HCT116 (cell line): ENCODE results near the gene FAM174A. TPM values are rescaled to one million over a fixed set of nuclear protein-coding genes. Genes with fewer than 3 reads are reported as not detected.

Source experiments
- ATAC-seq: fragments of 200-7000 bp; cut with Tn5 transposase; 2 replicates; pipeline ENCODE4 v1.9.1; 2020; ENCODE audit warnings: mild to moderate bottlenecking, moderate library complexity
- BruUV-seq: library from RNA; stranded (reverse); fragments of 400-500 nt; replicated peaks from 2 replicates; lab custom pipeline; 2021; lab: Mats Ljungman, UMichigan
- CTCF ChIA-PET: fragments of 300-600 bp; sonication (Branson Sonifier 250); formaldehyde crosslinking; loops from one replicate; lab custom pipeline; 2021; ENCODE audit warnings: antibody characterized with exemption; lab: Charles Lee
- POLR2A ChIA-PET: fragments of 300-600, 350-600 bp; sonication (Branson Sonifier 250); formaldehyde crosslinking; loops from one replicate; lab custom pipeline; 2021; ENCODE audit warnings: antibody characterized with exemption; lab: Charles Lee
- RAD21 ChIA-PET, 2 experiments: fragments of 300-600 bp; sonication (Branson Sonifier 250); formaldehyde crosslinking; loops; one replicate each; lab custom pipeline; 2023; ENCODE audit warnings: low total read pairs in 2 of 2; ENCODE audit not compliant: uncharacterized antibody in 2 of 2, unreplicated experiment in 2 of 2, low non-redundant PET in 1 of 2; lab: Charles Lee
- DNase-seq: peaks from one replicate; pipeline ENCODE4 v3.0.0-alpha.2; 2010; ENCODE audit warnings: low read depth, low spot score
- H2AFZ ChIP-seq: fragments of 200-600 bp; shearing (Covaris generic), sonication (generic); 2 replicates; pipeline ENCODE4 v1.6.1; 2017; ENCODE audit warnings: low read depth, mixed run types, mixed read lengths, antibody characterized with exemption, low read length; ENCODE audit not compliant: poor library complexity, severe bottlenecking
- H3K27ac ChIP-seq: 2 replicates; pipeline ENCODE4 v1.5.1; 2012; ENCODE audit warnings: low read depth, low read length
- H3K27me3 ChIP-seq: fragments of 200-600 bp; sonication (generic); 2 replicates; pipeline ENCODE4 v1.6.1; 2016; ENCODE audit warnings: mixed run types, low read length, mixed read lengths; ENCODE audit not compliant: insufficient read depth
- H3K36me3 ChIP-seq, 2 experiments: fragments of 200-500 bp in 1 of 2; fragments of 200-600 bp in 1 of 2; sonication (Bioruptor generic) in 1 of 2; sonication (generic) in 1 of 2; 2 replicates each; pipeline versions ENCODE4 v1.5.1 to v1.6.1; 2014 to 2016; ENCODE audit warnings: low read length in 2 of 2, inconsistent platforms in 1 of 2, mixed read lengths in 1 of 2, mixed run types in 1 of 2; ENCODE audit not compliant: insufficient read depth in 2 of 2, control insufficient read depth in 1 of 2
- H3K4me1 ChIP-seq, 2 experiments: fragments of 200-600 bp in 1 of 2; sonication (generic) in 1 of 2; 2 replicates each; pipeline versions ENCODE4 v1.5.1 to v1.6.1; 2012 to 2017; ENCODE audit warnings: low read length in 2 of 2, inconsistent platforms in 1 of 2, mild to moderate bottlenecking in 1 of 2, mixed read lengths in 1 of 2, mixed run types in 1 of 2, moderate library complexity in 1 of 2; ENCODE audit not compliant: insufficient read depth in 2 of 2, control insufficient read depth in 1 of 2
- H3K4me2 ChIP-seq: fragments of 200-600 bp; sonication (generic); 2 replicates; pipeline ENCODE4 v1.6.1; 2017; ENCODE audit warnings: mixed run types, low read length, mixed read lengths
- H3K4me3 ChIP-seq, 2 experiments: fragments of 200-600 bp in 1 of 2; sonication (generic) in 1 of 2; replicated peaks in 1 of 2; 2 replicates each; pipeline ENCODE4 v1.5.1; 2011 to 2016; ENCODE audit warnings: low read length in 2 of 2, control low read depth in 1 of 2, low read depth in 1 of 2, mild to moderate bottlenecking in 1 of 2, mixed read lengths in 1 of 2, mixed run types in 1 of 2
- H3K79me2 ChIP-seq: fragments of 200-600 bp; sonication (generic); 2 replicates; pipeline ENCODE4 v1.6.1; 2017; ENCODE audit warnings: mild to moderate bottlenecking, mixed run types, low read length, moderate library complexity, mixed read lengths; ENCODE audit not compliant: insufficient read depth
- H3K9ac ChIP-seq: fragments of 200-600 bp; sonication (generic); 2 replicates; pipeline ENCODE4 v1.6.1; 2016; ENCODE audit warnings: low read length, mixed read lengths
- H3K9me2 ChIP-seq: fragments of 200-600 bp; sonication (generic), shearing (Covaris generic); 2 replicates; pipeline ENCODE4 v1.6.1; 2017; ENCODE audit warnings: mixed run types, mild to moderate bottlenecking, moderate library complexity; ENCODE audit not compliant: insufficient read depth
- H3K9me3 ChIP-seq, 2 experiments: fragments of 200-500 bp in 1 of 2; fragments of 200-600 bp in 1 of 2; sonication (Bioruptor generic) in 1 of 2; sonication (generic) in 1 of 2; 2 replicates each; pipeline ENCODE4 v1.6.1; 2014 to 2017; ENCODE audit warnings: low read length in 2 of 2, mixed read lengths in 2 of 2, inconsistent platforms in 1 of 2, low read depth in 1 of 2, mild to moderate bottlenecking in 1 of 2, mixed run types in 1 of 2, moderate library complexity in 1 of 2; ENCODE audit not compliant: control insufficient read depth in 1 of 2, insufficient read depth in 1 of 2
- H4K20me1 ChIP-seq: fragments of 200-600 bp; sonication (generic), shearing (Covaris generic); 2 replicates; pipeline ENCODE4 v1.6.1; 2017; ENCODE audit warnings: mixed run types, mild to moderate bottlenecking, moderate library complexity; ENCODE audit not compliant: insufficient read depth
- ATF3 ChIP-seq: IDR thresholded peaks from 2 replicates; pipeline ENCODE4 v1.6.1; 2012
- CEBPB ChIP-seq: IDR thresholded peaks from 2 replicates; pipeline ENCODE4 v1.6.1; 2012; ENCODE audit warnings: low read depth
- CTCF ChIP-seq, 3 experiments: fragments of 200-600 bp in 1 of 3; sonication (generic) in 1 of 3; IDR thresholded peaks in 2 of 3; conservative IDR thresholded peaks in 1 of 3; 2 replicates each; pipeline ENCODE4 v1.5.1; 2012 to 2017; ENCODE audit warnings: low read depth in 2 of 3, low read length in 2 of 3, antibody characterized with exemption in 1 of 3, borderline replicate concordance in 1 of 3, control low read depth in 1 of 3, mild to moderate bottlenecking in 1 of 3, mixed read lengths in 1 of 3, mixed run types in 1 of 3, moderate library complexity in 1 of 3; ENCODE audit not compliant: insufficient read depth in 1 of 3
- EGR1 ChIP-seq: IDR thresholded peaks from 2 replicates; pipeline ENCODE4 v1.6.1; 2012; ENCODE audit warnings: low read depth
- ELF1 ChIP-seq: IDR thresholded peaks from 2 replicates; pipeline ENCODE4 v1.6.1; 2012; ENCODE audit warnings: low read depth, borderline replicate concordance
- EZH2 ChIP-seq: fragments of 200-600 bp; sonication (generic); IDR thresholded peaks from 2 replicates; pipeline ENCODE4 v1.6.1; 2017; ENCODE audit warnings: antibody characterized with exemption, mixed run types
- EZH2phosphoT487 ChIP-seq: fragments of 200-600 bp; IDR thresholded peaks from 2 replicates; pipeline ENCODE4 v1.6.1; 2018; ENCODE audit warnings: antibody characterized with exemption, borderline replicate concordance
- FOSL1 ChIP-seq: IDR thresholded peaks from 2 replicates; pipeline ENCODE4 v1.6.1; 2012; ENCODE audit warnings: low read depth
- JUND ChIP-seq: IDR thresholded peaks from 2 replicates; pipeline ENCODE4 v1.6.1; 2012
- POLR2A ChIP-seq: IDR thresholded peaks from 2 replicates; pipeline ENCODE4 v1.7.0; 2011; ENCODE audit warnings: borderline replicate concordance; ENCODE audit not compliant: insufficient read depth, insufficient read length; ENCODE audit errors: extremely low read depth
- POLR2AphosphoS5 ChIP-seq: IDR thresholded peaks from 2 replicates; pipeline ENCODE4 v1.6.1; 2011; ENCODE audit warnings: mild to moderate bottlenecking, low read depth, low read length, moderate library complexity
- REST ChIP-seq: IDR thresholded peaks from 2 replicates; pipeline ENCODE4 v1.6.1; 2012; ENCODE audit warnings: low read depth
- SIN3A ChIP-seq: IDR thresholded peaks from 2 replicates; pipeline ENCODE4 v1.6.1; 2012; ENCODE audit warnings: low read depth
- SP1 ChIP-seq: IDR thresholded peaks from 2 replicates; pipeline ENCODE4 v1.6.1; 2012; ENCODE audit warnings: low read depth
- SRF ChIP-seq: IDR thresholded peaks from 2 replicates; pipeline ENCODE4 v1.6.1; 2012; ENCODE audit warnings: low read depth
- TCF7L2 ChIP-seq: IDR thresholded peaks from 2 replicates; pipeline ENCODE4 v1.7.0; 2011; ENCODE audit warnings: borderline replicate concordance, inconsistent platforms; ENCODE audit not compliant: insufficient read depth, insufficient read length; ENCODE audit errors: extremely low read depth
- YY1 ChIP-seq: IDR thresholded peaks from 2 replicates; pipeline ENCODE4 v1.6.1; 2011; ENCODE audit warnings: low read length, low read depth, moderate library complexity, mild to moderate bottlenecking; ENCODE audit not compliant: insufficient replicate concordance; ENCODE audit errors: extremely low read depth
- ZBTB33 ChIP-seq: IDR thresholded peaks from 2 replicates; pipeline ENCODE4 v1.6.1; 2011; ENCODE audit warnings: mild to moderate bottlenecking, low read length, moderate library complexity; ENCODE audit not compliant: insufficient replicate concordance; ENCODE audit errors: extremely low read depth
- ZFX ChIP-seq: fragments of 450-650 bp; IDR thresholded peaks from 2 replicates; pipeline ENCODE4 v1.6.1; 2017
- ZNF274 ChIP-seq: fragments of 200-500 bp; sonication (Bioruptor generic); IDR thresholded peaks from 2 replicates; pipeline ENCODE4 v1.6.1; 2014; ENCODE audit warnings: mild to moderate bottlenecking, low read depth, low read length, inconsistent platforms
- intact Hi-C: fragments of 100-400 bp; cut with micrococcal nuclease; formaldehyde crosslinking; loops from 2 replicates; pipeline ENCODE4 v1.10.0; 2022
- total RNA-seq: library from RNA; stranded (reverse); gene quantifications from one replicate; pipeline ENCODE4 v1.2.1, GENCODE V29; 2021; ENCODE audit not compliant: unreplicated experiment

The FAM174A gene
- total RNA-seq, 1 experiment from 2014 or later = 8.6 TPM

- no peaks in the 10 kb centered on the region for H3K9me3 ChIP-seq
- H3K4me1 ChIP-seq = no peaks in the 10 kb centered on the region
- RAD21 ChIA-PET = no interaction called here
- DNase-seq = no peak
- H3K79me2 ChIP-seq = no peaks in the 10 kb centered on the region
- no peaks in the 10 kb centered on the region; the same call in 1 of the 2 replicates for H4K20me1 ChIP-seq
- H3K27me3 ChIP-seq = no peaks in the 10 kb centered on the region
- no peak overlapping the region for H3K9ac ChIP-seq
- H3K36me3 ChIP-seq = no peaks in the 10 kb centered on the region
- no peak overlapping the region for H3K27ac ChIP-seq
- POLR2A ChIA-PET = no interaction called here
- TF ChIP-seq SRF = no peak
- TF ChIP-seq ATF3 = no peak
- no peak for TF ChIP-seq EGR1
- no peak for TF ChIP-seq TCF7L2
- no peak for TF ChIP-seq EZH2
- no peak for TF ChIP-seq POLR2AphosphoS5
- TF ChIP-seq ZBTB33 = no peak
- no peak for TF ChIP-seq ZFX
- no peak for TF ChIP-seq CTCF (IDR thresholded peaks at IDR 0.05 in 2 of 3, conservative IDR thresholded peaks at IDR 0.05 in 1 of 3; ENCODE audit: borderline replicate concordance in 1 of 3, insufficient read depth in 1 of 3, low read depth in 2 of 3, low read length in 2 of 3)
- TF ChIP-seq POLR2A = no peak
- no peak for TF ChIP-seq JUND
- TF ChIP-seq SIN3A = no peak
- no peak for TF ChIP-seq CEBPB
- no peak for TF ChIP-seq REST
- no peak for TF ChIP-seq FOSL1
- no peak for TF ChIP-seq EZH2phosphoT487
- TF ChIP-seq ELF1 = no peak
- TF ChIP-seq ZNF274 = no peak
- no peak for TF ChIP-seq YY1
- TF ChIP-seq SP1 = no peak
- no peak overlapping the region for H3K4me3 ChIP-seq
- H3K4me2 ChIP-seq = no peak overlapping the region
- intact Hi-C loops = no loop called here
- no peak overlapping the region for H2AFZ ChIP-seq
- ATAC-seq = no peak
- no TSS peak for BruUV-seq
- H3K9me2 ChIP-seq = no peaks in the 10 kb centered on the region
- CTCF ChIA-PET = no interaction called here
Observed at GRCh38 chr5:100553209-100553608, 18.0 kb downstream of the FAM174A start.
